ENCODE results near the gene GPANK1. TPM values are rescaled to one million over a fixed set of nuclear protein-coding genes. Genes with fewer than 3 reads are reported as not detected.

GPANK1 gene
- total and polyA plus RNA-seq, 9 of the 15 experiments (the other 6 are each of a cell fraction or from before 2014, with no cell fraction given) = 32.2 to 111 (median 46.3) TPM

DNA sequence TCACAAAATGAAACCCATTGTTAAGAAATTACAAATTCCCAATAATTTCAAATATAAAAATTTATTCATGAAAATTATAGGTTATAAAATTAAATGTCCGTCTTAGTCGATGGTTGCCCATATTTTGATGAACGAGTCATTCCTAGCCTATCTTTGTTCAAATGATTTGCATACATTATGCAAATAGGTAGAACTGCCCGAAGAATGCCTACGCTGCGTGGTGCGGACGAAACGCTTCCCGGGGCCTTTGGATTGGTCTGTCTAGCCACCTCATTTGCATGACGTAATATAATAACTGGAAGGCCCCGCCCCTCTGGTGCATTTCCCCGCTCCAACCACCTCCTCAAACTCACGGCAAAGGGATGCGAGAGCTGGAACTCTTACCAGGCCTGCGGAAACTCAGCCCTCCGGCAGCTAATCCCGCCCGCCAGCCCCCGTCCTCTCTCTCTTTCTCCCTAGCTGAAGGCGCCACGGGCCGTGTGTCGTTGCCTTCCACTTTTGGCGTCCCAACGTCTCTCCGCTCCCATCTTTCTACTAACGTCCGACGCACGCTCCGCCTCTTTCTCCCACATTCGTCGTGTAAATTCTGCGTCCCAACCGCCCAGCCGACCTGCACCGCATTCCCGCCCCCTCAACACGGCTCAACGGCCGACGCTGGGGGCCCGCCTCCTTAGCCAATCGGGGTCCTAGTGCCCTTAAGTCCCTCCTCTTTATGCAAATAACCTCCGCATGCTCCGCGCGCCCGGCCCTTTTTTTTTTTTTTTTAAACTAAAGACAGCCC, 44.8 kb downstream of the GPANK1 start (continued):
- TF ChIP-seq, protein P1, sequence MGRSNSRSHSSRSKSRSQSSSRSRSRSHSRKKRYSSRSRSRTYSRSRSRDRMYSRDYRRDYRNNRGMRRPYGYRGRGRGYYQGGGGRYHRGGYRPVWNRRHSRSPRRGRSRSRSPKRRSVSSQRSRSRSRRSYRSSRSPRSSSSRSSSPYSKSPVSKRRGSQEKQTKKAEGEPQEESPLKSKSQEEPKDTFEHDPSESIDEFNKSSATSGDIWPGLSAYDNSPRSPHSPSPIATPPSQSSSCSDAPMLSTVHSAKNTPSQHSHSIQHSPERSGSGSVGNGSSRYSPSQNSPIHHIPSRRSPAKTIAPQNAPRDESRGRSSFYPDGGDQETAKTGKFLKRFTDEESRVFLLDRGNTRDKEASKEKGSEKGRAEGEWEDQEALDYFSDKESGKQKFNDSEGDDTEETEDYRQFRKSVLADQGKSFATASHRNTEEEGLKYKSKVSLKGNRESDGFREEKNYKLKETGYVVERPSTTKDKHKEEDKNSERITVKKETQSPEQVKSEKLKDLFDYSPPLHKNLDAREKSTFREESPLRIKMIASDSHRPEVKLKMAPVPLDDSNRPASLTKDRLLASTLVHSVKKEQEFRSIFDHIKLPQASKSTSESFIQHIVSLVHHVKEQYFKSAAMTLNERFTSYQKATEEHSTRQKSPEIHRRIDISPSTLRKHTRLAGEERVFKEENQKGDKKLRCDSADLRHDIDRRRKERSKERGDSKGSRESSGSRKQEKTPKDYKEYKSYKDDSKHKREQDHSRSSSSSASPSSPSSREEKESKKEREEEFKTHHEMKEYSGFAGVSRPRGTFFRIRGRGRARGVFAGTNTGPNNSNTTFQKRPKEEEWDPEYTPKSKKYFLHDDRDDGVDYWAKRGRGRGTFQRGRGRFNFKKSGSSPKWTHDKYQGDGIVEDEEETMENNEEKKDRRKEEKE (IDR thresholded peaks at IDR 0.05; ENCODE audit: borderline replicate concordance in 1 of 2, control insufficient read depth in 1 of 2, low read depth in 2 of 2, low read length in 1 of 2) = 0 out of 4 replicates have a peak, but pooled peaks of 1 of the 2 experiments have one; percentile 75
- TF ChIP-seq, protein P2, sequence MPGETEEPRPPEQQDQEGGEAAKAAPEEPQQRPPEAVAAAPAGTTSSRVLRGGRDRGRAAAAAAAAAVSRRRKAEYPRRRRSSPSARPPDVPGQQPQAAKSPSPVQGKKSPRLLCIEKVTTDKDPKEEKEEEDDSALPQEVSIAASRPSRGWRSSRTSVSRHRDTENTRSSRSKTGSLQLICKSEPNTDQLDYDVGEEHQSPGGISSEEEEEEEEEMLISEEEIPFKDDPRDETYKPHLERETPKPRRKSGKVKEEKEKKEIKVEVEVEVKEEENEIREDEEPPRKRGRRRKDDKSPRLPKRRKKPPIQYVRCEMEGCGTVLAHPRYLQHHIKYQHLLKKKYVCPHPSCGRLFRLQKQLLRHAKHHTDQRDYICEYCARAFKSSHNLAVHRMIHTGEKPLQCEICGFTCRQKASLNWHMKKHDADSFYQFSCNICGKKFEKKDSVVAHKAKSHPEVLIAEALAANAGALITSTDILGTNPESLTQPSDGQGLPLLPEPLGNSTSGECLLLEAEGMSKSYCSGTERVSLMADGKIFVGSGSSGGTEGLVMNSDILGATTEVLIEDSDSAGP (CRISPR knock-in tag; IDR thresholded peaks at IDR 0.05) = no peak
- TF ChIP-seq ZNF347 (CRISPR knock-in tag; IDR thresholded peaks at IDR 0.05; ENCODE audit: low read depth) (peak; percentile 55; the same call in 1 of the 2 replicates), DNMT1 (IDR thresholded peaks at IDR 0.05) (no peak), NCOR1 (IDR thresholded peaks at IDR 0.05) (no peak; the same call in 1 of the 2 replicates), ATF1 (CRISPR knock-in tag; IDR thresholded peaks at IDR 0.05) (peak; percentile 81), ATF1 (tag; IDR thresholded peaks at IDR 0.05) (peak; percentile 98), MTF1 (CRISPR knock-in tag; IDR thresholded peaks at IDR 0.05; ENCODE audit: borderline replicate concordance) (no peak), SIRT6 (IDR thresholded peaks at IDR 0.05; ENCODE audit: low read depth, low read length) (no peak), HMG20A (CRISPR knock-in tag; conservative IDR thresholded peaks at IDR 0.05) (0 out of 2 replicates have a peak, but pooled peaks have one; percentile 8), KLF1 (tag; IDR thresholded peaks at IDR 0.05) (no peak), TBL1XR1 (IDR thresholded peaks at IDR 0.05; ENCODE audit: low read length in 2 of 2) (peak; percentile 52 to 84; a peak in 2 of 4 replicates), NFIC (IDR thresholded peaks at IDR 0.05) (peak; percentile 66), POLR3G (IDR thresholded peaks at IDR 0.05; ENCODE audit: extremely low read depth, insufficient read length, insufficient replicate concordance) (no peak), NUFIP1 (IDR thresholded peaks at IDR 0.05; ENCODE audit: partially characterized antibody) (no peak), SLC30A9 (CRISPR knock-in tag; IDR thresholded peaks at IDR 0.05) (no peak), SPI1 (IDR thresholded peaks at IDR 0.05; ENCODE audit: borderline replicate concordance, low read depth, low read length) (no peak), FOXJ2 (tag; IDR thresholded peaks at IDR 0.05) (no peak)
- TF ChIP-seq, protein P3, sequence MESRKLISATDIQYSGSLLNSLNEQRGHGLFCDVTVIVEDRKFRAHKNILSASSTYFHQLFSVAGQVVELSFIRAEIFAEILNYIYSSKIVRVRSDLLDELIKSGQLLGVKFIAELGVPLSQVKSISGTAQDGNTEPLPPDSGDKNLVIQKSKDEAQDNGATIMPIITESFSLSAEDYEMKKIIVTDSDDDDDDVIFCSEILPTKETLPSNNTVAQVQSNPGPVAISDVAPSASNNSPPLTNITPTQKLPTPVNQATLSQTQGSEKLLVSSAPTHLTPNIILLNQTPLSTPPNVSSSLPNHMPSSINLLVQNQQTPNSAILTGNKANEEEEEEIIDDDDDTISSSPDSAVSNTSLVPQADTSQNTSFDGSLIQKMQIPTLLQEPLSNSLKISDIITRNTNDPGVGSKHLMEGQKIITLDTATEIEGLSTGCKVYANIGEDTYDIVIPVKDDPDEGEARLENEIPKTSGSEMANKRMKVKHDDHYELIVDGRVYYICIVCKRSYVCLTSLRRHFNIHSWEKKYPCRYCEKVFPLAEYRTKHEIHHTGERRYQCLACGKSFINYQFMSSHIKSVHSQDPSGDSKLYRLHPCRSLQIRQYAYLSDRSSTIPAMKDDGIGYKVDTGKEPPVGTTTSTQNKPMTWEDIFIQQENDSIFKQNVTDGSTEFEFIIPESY (CRISPR knock-in tag; IDR thresholded peaks at IDR 0.05) = no peak; the same call in 1 of the 2 replicates
- TF ChIP-seq, protein P4, sequence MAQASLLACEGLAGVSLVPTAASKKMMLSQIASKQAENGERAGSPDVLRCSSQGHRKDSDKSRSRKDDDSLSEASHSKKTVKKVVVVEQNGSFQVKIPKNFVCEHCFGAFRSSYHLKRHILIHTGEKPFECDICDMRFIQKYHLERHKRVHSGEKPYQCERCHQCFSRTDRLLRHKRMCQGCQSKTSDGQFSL (CRISPR knock-in tag; IDR thresholded peaks at IDR 0.05) = no peak
- TF ChIP-seq, protein P4 (tag; IDR thresholded peaks at IDR 0.05) = no peak
